HG03196 (cell line): ENCODE measurements around the gene HSH2D.
"Not testable (repeated sequence)": the region's sequence is repeated elsewhere in the genome, so short reads cannot be mapped to it uniquely, and the experiment has no call there.

Experiments
- ATAC-seq: cut with Tn5 transposase; IDR thresholded peaks from one replicate; pipeline ENCODE4 v1.9.1; 2021; ENCODE audit not compliant: unreplicated experiment

HSH2D gene

GRCh38 chr19:16154557-16154956 is 11.1 kb downstream of the HSH2D start:
- ATAC-seq, result no peak

GRCh38 chr19:16155128-16155527 is 11.6 kb downstream of the HSH2D start:
- no peak for ATAC-seq

- no peak for ATAC-seq
Observed at GRCh38 chr19:16156904-16157303, 13.4 kb downstream of the HSH2D start.

GRCh38 chr19:16157601-16158000 is 14.1 kb downstream of the HSH2D start:
- ATAC-seq, result no peak

GRCh38 chr19:16159655-16160054 is 16.2 kb downstream of the HSH2D start:
- no peak for ATAC-seq

GRCh38 chr19:16160445-16160942 is 17.0 kb downstream of the HSH2D start:
- no peak for ATAC-seq

GRCh38 chr19:16160943-16161560 is 17.6 kb downstream of the HSH2D start:
- no peak for ATAC-seq

- no peak for ATAC-seq
Observed at GRCh38 chr19:16161840-16162239, 18.4 kb downstream of the HSH2D start.

GRCh38 chr19:16164222-16164890 is 20.9 kb downstream of the HSH2D start:
- no peak for ATAC-seq

GRCh38 chr19:16166417-16166816 is 22.9 kb downstream of the HSH2D start:
- no peak for ATAC-seq

- ATAC-seq, result no peak
Observed at GRCh38 chr19:16167055-16167454, 23.6 kb downstream of the HSH2D start.

- no peak for ATAC-seq
Observed at GRCh38 chr19:16168465-16169081, 25.1 kb downstream of the HSH2D start.

GRCh38 chr19:16170134-16170533 is 26.6 kb downstream of the HSH2D start:
- no peak for ATAC-seq

- ATAC-seq, result no peak
Observed at GRCh38 chr19:16175954-16176353, 32.5 kb downstream of the HSH2D start.

- ATAC-seq, result not testable (repeated sequence)
Observed at GRCh38 chr19:16178866-16179265, 35.4 kb downstream of the HSH2D start.

GRCh38 chr19:16180611-16181010 is 37.1 kb downstream of the HSH2D start:
- ATAC-seq, result no peak

- no peak for ATAC-seq
Observed at GRCh38 chr19:16184665-16185122, 41.2 kb downstream of the HSH2D start.

- peak; percentile 84 for ATAC-seq
Observed at GRCh38 chr19:16185123-16185767, 41.8 kb downstream of the HSH2D start, which contains the start of gene FAM32A. Gene FAM32A, plus strand, starts transcription at chr19:16185410. Its CDS starts 33 bp downstream, at chr19:16185443.

- no peak for ATAC-seq
Observed at GRCh38 chr19:16185768-16186123, 42.3 kb downstream of the HSH2D start.

- no peak for ATAC-seq
Observed at GRCh38 chr19:16188521-16188920, 45.0 kb downstream of the HSH2D start.

- no peak for ATAC-seq
Observed at GRCh38 chr19:16190198-16190597, 46.7 kb downstream of the HSH2D start.

GRCh38 chr19:16190736-16191135 is 47.3 kb downstream of the HSH2D start:
- ATAC-seq, result no peak
